Thyroid gland (tissue), 4 donors: ENCODE results near the gene PEDS1. TPM values are rescaled to one million over a fixed set of nuclear protein-coding genes. Genes with fewer than 3 reads are reported as not detected.

ENCODE experiments used
- DNase-seq, 2 donors: peaks; one replicate each; pipeline ENCODE4 v3.0.0-alpha.2; 2019
- H3K27ac ChIP-seq, 3 donors: fragments of 200-600 bp; sonication (generic); 1 replicate in 2 of 3; 2 replicates in 1 of 3; pipeline ENCODE4 v1.5.1; 2016 to 2019; ENCODE audit warnings: mild to moderate bottlenecking in 1 of 3, moderate library complexity in 1 of 3
- H3K27me3 ChIP-seq: fragments of 200-600 bp; sonication (generic); one replicate; pipeline ENCODE4 v1.5.1; 2019
- H3K36me3 ChIP-seq, 2 donors: fragments of 200-600 bp; sonication (generic); one replicate each; pipeline ENCODE4 v1.5.1; 2016 to 2019
- H3K4me1 ChIP-seq, 2 donors: fragments of 200-600 bp; sonication (generic); one replicate each; pipeline ENCODE4 v1.5.1; 2017 to 2019
- H3K4me3 ChIP-seq, 3 donors: fragments of 200-600 bp; sonication (generic); replicated peaks in 1 of 3; 1 replicate in 2 of 3; 2 replicates in 1 of 3; pipeline ENCODE4 v1.5.1; 2016; ENCODE audit warnings: mild to moderate bottlenecking in 1 of 3
- H3K9me3 ChIP-seq: fragments of 200-600 bp; sonication (generic); one replicate; pipeline ENCODE4 v1.5.1; 2017
- POLR2A ChIP-seq, 2 donors: fragments of 450-650 bp; IDR thresholded peaks; one replicate each; pipeline ENCODE4 v1.6.1; 2017; ENCODE audit warnings: antibody characterized with exemption in 2 of 2, mild to moderate bottlenecking in 2 of 2, moderate library complexity in 1 of 2
- WGBS, 2 donors: methylation state at CpG; one replicate each; pipeline ENCODE4 v1.1.5; 2017; 5-methylcytosine and 5-hydroxymethylcytosine counted together
- intact Hi-C: fragments of 100-400 bp; cut with DNase I; formaldehyde crosslinking; loops from one replicate; pipeline ENCODE4 v1.15.1; 2023
- total RNA-seq, 4 donors: library from RNA; depleted of rRNA; stranded (reverse); fragments of >200 nt; gene quantifications; one replicate each; pipeline ENCODE4 v1.2.3, GENCODE V29; 2016
- TF ChIP-seq, protein P1 (sequence below), 6 experiments: fragments of 200-600 bp in 3 of 6; fragments of 450-650 bp in 3 of 6; sonication (generic) in 3 of 6; IDR thresholded peaks; one replicate each; pipeline ENCODE4 v1.5.1; 2016 to 2019; ENCODE audit warnings: antibody characterized with exemption in 6 of 6, mild to moderate bottlenecking in 2 of 6, inconsistent platforms in 1 of 6, moderate library complexity in 1 of 6

Gene PEDS1
- total RNA-seq, 4 donors from 2014 or later, result 15.8 to 22.7 (median 19.7) TPM

- WGBS, 2 donors, result 79 to 81% methylated on average over 13 of the region's 13 CpGs
Measured at GRCh38 chr20:50195524-50196120, 42.1 kb upstream of the PEDS1 start.

DNA sequence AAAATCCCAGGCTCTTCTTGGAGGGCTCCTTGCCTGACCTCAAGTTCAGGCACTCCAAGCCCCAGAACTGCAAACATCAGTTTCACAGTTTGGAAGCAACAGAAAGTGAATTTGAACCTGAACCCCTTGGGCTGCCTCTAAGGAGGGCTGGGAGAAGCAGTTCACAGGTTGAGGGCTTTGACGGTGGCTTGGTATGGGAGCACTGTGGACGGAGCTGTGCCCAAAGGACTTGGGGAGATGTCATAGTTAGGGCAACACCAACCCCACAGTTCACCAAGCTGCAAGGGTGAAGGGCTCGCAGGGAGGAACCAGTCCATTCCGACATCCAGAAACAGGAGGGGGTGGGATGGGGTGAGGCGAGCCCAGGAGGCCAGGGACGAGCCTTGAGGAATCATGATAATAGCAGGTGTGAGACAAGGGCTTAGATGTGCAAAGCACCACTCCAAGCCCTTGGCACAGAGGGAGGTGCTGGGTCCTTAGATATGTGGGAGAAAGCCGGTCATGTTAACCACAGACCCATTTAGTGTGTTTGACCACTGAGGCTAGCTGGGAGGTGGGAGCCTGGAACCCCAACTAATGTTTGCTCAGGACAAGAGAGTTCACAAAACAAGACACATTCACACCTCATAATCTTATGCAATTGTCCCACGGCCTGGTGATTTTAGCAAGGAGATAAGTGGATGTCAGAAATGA lies 41.5 kb upstream of the PEDS1 start:
- WGBS, 2 donors, result 70 to 75% methylated on average over 8 of the region's 8 CpGs
- H3K36me3 ChIP-seq, result peaks cover 13 to 18% of the 10 kb centered on the region in 2 donors
- peak in 1 of 2 donors; percentile 20 for DNase-seq
- peaks cover 27 to 34% of the 10 kb centered on the region in 2 donors for H3K4me1 ChIP-seq
- no peaks in the 10 kb centered on the region for H3K27me3 ChIP-seq
- TF ChIP-seq, protein P1, sequence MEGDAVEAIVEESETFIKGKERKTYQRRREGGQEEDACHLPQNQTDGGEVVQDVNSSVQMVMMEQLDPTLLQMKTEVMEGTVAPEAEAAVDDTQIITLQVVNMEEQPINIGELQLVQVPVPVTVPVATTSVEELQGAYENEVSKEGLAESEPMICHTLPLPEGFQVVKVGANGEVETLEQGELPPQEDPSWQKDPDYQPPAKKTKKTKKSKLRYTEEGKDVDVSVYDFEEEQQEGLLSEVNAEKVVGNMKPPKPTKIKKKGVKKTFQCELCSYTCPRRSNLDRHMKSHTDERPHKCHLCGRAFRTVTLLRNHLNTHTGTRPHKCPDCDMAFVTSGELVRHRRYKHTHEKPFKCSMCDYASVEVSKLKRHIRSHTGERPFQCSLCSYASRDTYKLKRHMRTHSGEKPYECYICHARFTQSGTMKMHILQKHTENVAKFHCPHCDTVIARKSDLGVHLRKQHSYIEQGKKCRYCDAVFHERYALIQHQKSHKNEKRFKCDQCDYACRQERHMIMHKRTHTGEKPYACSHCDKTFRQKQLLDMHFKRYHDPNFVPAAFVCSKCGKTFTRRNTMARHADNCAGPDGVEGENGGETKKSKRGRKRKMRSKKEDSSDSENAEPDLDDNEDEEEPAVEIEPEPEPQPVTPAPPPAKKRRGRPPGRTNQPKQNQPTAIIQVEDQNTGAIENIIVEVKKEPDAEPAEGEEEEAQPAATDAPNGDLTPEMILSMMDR (IDR thresholded peaks at IDR 0.05), result no peak
- no peak for TF ChIP-seq POLR2A (IDR thresholded peaks at IDR 0.05)
- no peaks in the 10 kb centered on the region for H3K9me3 ChIP-seq
- intact Hi-C loops, result loop anchor here (5.0 kb wide), 1 partner anchor 87 kb away; no protein-coding TSS in a partner anchor
- no peak overlapping the region for H3K4me3 ChIP-seq
- H3K27ac ChIP-seq, result peak overlapping the region; percentile 98 to 99 (median 99)

More at GRCh38 chr20:50195524-50196120, 42.1 kb upstream of the PEDS1 start:
- peaks cover 24 to 34% of the 10 kb centered on the region in 2 donors for H3K4me1 ChIP-seq
- peak overlapping the region; percentile 98 to 99 (median 99) for H3K27ac ChIP-seq
- no peaks in the 10 kb centered on the region for H3K27me3 ChIP-seq
- no peak for DNase-seq
- H3K4me3 ChIP-seq, result no peak overlapping the region
- peaks cover 13 to 18% of the 10 kb centered on the region in 2 donors for H3K36me3 ChIP-seq
- no peaks in the 10 kb centered on the region for H3K9me3 ChIP-seq
- TF ChIP-seq, protein P1 (IDR thresholded peaks at IDR 0.05), result no peak
- TF ChIP-seq POLR2A (IDR thresholded peaks at IDR 0.05), result no peak
- intact Hi-C loops, result loop anchor here (5.0 kb wide), 1 partner anchor 87 kb away; no protein-coding TSS in a partner anchor

GRCh38 chr20:50194422-50194830 lies 40.9 kb upstream of the PEDS1 start:
- intact Hi-C loops, result no loop called here
- TF ChIP-seq, protein P1 (IDR thresholded peaks at IDR 0.05), result no peak
- no peak for TF ChIP-seq POLR2A (IDR thresholded peaks at IDR 0.05)
- H3K27me3 ChIP-seq, result no peaks in the 10 kb centered on the region
- H3K4me1 ChIP-seq, result peaks cover 29 to 34% of the 10 kb centered on the region in 2 donors
- no peaks in the 10 kb centered on the region for H3K9me3 ChIP-seq
- H3K4me3 ChIP-seq, result peak overlapping the region in 1 of 3 donors; percentile 95
- WGBS, 2 donors, result 59 to 75% methylated on average over 7 of the region's 7 CpGs
- peak overlapping the region; percentile 98 to 99 (median 99) for H3K27ac ChIP-seq
- H3K36me3 ChIP-seq, result peaks cover 13 to 18% of the 10 kb centered on the region in 2 donors
- peak in 1 of 2 donors; percentile 21 for DNase-seq

GRCh38 chr20:50193836-50194421 lies 40.4 kb upstream of the PEDS1 start:
- peaks cover 13 to 18% of the 10 kb centered on the region in 2 donors for H3K36me3 ChIP-seq
- H3K9me3 ChIP-seq, result no peaks in the 10 kb centered on the region
- peak; percentile 29 to 38 for DNase-seq
- WGBS, 2 donors, result 35 to 43% methylated on average over 14 to 16 of the region's 16 CpGs
- peak overlapping the region; percentile 98 to 99 (median 99) for H3K27ac ChIP-seq
- H3K4me3 ChIP-seq, result peak overlapping the region; percentile 63 to 95 (median 90)
- intact Hi-C loops, result no loop called here
- TF ChIP-seq, protein P1 (IDR thresholded peaks at IDR 0.05), result no peak
- TF ChIP-seq POLR2A (IDR thresholded peaks at IDR 0.05), result no peak
- peaks cover 29 to 34% of the 10 kb centered on the region in 2 donors for H3K4me1 ChIP-seq
- H3K27me3 ChIP-seq, result no peaks in the 10 kb centered on the region
